ENCODE data around the gene TRAF4. TPM values are rescaled to one million over a fixed set of nuclear protein-coding genes. Genes with fewer than 3 reads are reported as not detected.
A peak's percentile ranks its signal among the peaks of the same experiment; 100 is the strongest.

TRAF4 gene
- total RNA-seq, 1 donor from 2014 or later = 3.5 TPM

DNA sequence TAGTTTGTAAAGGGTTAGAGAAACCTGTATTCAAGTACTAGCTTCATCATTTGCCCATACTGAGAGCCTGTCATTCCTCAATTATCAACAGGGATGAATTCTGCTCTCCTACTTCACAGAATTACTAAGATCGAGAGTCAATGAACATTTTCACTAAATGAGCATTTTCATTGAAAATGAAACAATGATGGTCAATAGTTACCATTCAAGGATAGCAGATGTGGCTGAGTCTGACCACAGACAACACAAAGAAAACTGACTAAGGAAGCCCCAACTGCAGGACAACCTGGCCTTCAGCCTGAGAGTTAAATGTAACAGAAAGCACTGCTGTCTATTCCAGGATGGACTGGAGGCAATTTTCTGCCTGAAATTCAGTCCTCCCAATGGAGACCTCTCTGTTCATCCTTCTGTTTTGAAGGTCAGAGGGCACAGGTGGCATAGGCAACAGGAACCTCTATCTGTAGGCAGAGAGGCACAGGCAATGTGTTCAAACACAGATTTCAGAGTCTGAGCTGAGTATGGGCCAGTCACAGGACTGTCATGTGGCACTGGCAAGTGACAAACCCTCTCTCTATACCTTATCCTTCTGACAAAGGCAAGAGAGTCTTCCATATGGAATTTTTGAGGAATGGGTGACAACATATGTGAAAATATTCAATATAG, 19.5 kb downstream of the TRAF4 start:
- DNase-seq = no peak
- Histone ChIP-seq H3K4me1 (peaks cover 29% of the 10 kb centered on the region), H3K27ac (replicated peaks) (no peak overlapping the region), H3K36me3 (peaks cover 24% of the 10 kb centered on the region), H3K27me3 (ENCODE audit: low read depth) (no peaks in the 10 kb centered on the region), H3K4me3 (no peak overlapping the region), H3K9me3 (replicated peaks) (no peaks in the 10 kb centered on the region)
- intact Hi-C loops (cut with micrococcal nuclease) = loop anchor here (10.0 kb wide), 2 partner anchors 72 to 152 kb away; no protein-coding TSS in a partner anchor
- no peak for TF ChIP-seq CTCF (IDR thresholded peaks at IDR 0.05; ENCODE audit: borderline replicate concordance)

GRCh38 chr17:28763804-28764266, 20.0 kb downstream of the TRAF4 start:
- peak; percentile 60 for DNase-seq
- peak; percentile 89 for TF ChIP-seq CTCF (IDR thresholded peaks at IDR 0.05; ENCODE audit: borderline replicate concordance)
- H3K36me3 ChIP-seq = peaks cover 18% of the 10 kb centered on the region
- intact Hi-C loops (cut with micrococcal nuclease) = loop anchor here (10.0 kb wide), 2 partner anchors 71 to 151 kb away; no protein-coding TSS in a partner anchor
- H3K27ac ChIP-seq (replicated peaks) = no peak overlapping the region
- H3K27me3 ChIP-seq (ENCODE audit: low read depth) = no peaks in the 10 kb centered on the region
- H3K4me3 ChIP-seq = no peak overlapping the region
- H3K4me1 ChIP-seq = peaks cover 29% of the 10 kb centered on the region
- no peaks in the 10 kb centered on the region for H3K9me3 ChIP-seq (replicated peaks)

- Histone ChIP-seq H3K36me3 (peaks cover 9% of the 10 kb centered on the region), H3K4me1 (peaks cover 26% of the 10 kb centered on the region), H3K27me3 (ENCODE audit: low read depth) (no peaks in the 10 kb centered on the region), H3K4me3 (no peak overlapping the region), H3K27ac (replicated peaks) (no peak overlapping the region), H3K9me3 (replicated peaks) (no peaks in the 10 kb centered on the region)
- no peak for DNase-seq
- intact Hi-C loops (cut with micrococcal nuclease) = loop anchor here (10.0 kb wide), 2 partner anchors 70 to 150 kb away; no protein-coding TSS in a partner anchor
- TF ChIP-seq CTCF (IDR thresholded peaks at IDR 0.05; ENCODE audit: borderline replicate concordance) = no peak
Measured at GRCh38 chr17:28765038-28765437, 21.2 kb downstream of the TRAF4 start.

GRCh38 chr17:28773736-28774135, 29.9 kb downstream of the TRAF4 start:
- Histone ChIP-seq H3K4me3 (no peak overlapping the region), H3K4me1 (peaks cover 16% of the 10 kb centered on the region), H3K9me3 (replicated peaks) (no peaks in the 10 kb centered on the region), H3K27ac (replicated peaks) (no peak overlapping the region), H3K36me3 (no peaks in the 10 kb centered on the region), H3K27me3 (ENCODE audit: low read depth) (no peaks in the 10 kb centered on the region)
- no peak for DNase-seq
- intact Hi-C loops (cut with micrococcal nuclease) = no loop called here
- no peak for TF ChIP-seq CTCF (IDR thresholded peaks at IDR 0.05; ENCODE audit: borderline replicate concordance)

- Histone ChIP-seq H3K9me3 (replicated peaks) (no peaks in the 10 kb centered on the region), H3K27me3 (ENCODE audit: low read depth) (no peaks in the 10 kb centered on the region), H3K4me1 (peaks cover 16% of the 10 kb centered on the region), H3K4me3 (no peak overlapping the region), H3K36me3 (no peaks in the 10 kb centered on the region), H3K27ac (replicated peaks) (no peak overlapping the region)
- TF ChIP-seq CTCF (IDR thresholded peaks at IDR 0.05; ENCODE audit: borderline replicate concordance) = no peak
- intact Hi-C loops (cut with micrococcal nuclease) = no loop called here
- DNase-seq = no peak
Measured at GRCh38 chr17:28774206-28774605, 30.4 kb downstream of the TRAF4 start.

Data from left ventricle myocardium inferior (tissue), 1 donor.